ENCODE results near the gene IMPA2.

The IMPA2 gene

DNA sequence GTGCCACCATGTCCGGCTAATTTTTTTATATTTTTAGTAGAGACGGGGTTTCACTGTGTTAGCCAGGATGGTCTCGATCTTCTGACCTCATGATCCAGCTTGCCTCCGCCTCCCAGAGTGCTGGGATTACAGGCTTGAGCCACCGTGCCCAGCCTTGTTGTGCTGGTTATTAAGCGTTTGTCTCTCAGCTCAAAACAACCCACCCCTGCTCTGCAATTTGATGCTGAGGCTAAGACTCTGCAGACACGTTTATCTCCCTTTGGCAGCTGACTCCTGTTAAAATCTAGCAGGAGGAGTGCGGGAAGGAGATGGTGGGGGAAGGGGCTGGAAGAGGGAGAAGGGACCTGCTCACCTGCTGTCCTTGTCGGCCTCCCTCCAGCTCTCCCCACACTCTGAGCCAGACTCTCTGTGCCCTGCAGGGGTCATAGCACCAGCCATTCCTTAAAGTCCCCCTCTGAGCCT is 29.9 kb upstream of the IMPA2 start:
- Histone ChIP-seq H3K27ac (ENCODE audit: low read length) (no peak overlapping the region), H3K4me2 (ENCODE audit: insufficient read depth, low read length) (no peak overlapping the region), H3K36me3 (ENCODE audit: insufficient read depth, low read length) (no peaks in the 10 kb centered on the region), H3K9ac (ENCODE audit: low read depth, low read length) (no peak overlapping the region), H2AFZ (ENCODE audit: low read depth, low read length) (no peak overlapping the region), H3K9me3 (ENCODE audit: insufficient read depth, low read length, severe bottlenecking) (no peaks in the 10 kb centered on the region), H4K20me1 (ENCODE audit: insufficient read depth, low read length) (no peaks in the 10 kb centered on the region), H3K4me1 (ENCODE audit: insufficient read depth, low read length) (no peaks in the 10 kb centered on the region), H3K4me3 (ENCODE audit: low read depth in 1 of 2, low read length in 2 of 2) (no peak overlapping the region), H3K27me3 (ENCODE audit: insufficient read depth, low read length, poor library complexity) (no peaks in the 10 kb centered on the region), H3K79me2 (ENCODE audit: insufficient read depth, low read length) (no peaks in the 10 kb centered on the region)
- TF ChIP-seq CTCF (IDR thresholded peaks at IDR 0.05; ENCODE audit: borderline replicate concordance, extremely low read depth, low read length, poor library complexity, severe bottlenecking), result no peak
- no peak for TF ChIP-seq EZH2 (IDR thresholded peaks at IDR 0.05; ENCODE audit: borderline replicate concordance, low read depth, low read length, severe bottlenecking)
- DNase-seq (no peak), ATAC-seq (ENCODE audit: insufficient read depth, low read depth) (no peak)

DNA sequence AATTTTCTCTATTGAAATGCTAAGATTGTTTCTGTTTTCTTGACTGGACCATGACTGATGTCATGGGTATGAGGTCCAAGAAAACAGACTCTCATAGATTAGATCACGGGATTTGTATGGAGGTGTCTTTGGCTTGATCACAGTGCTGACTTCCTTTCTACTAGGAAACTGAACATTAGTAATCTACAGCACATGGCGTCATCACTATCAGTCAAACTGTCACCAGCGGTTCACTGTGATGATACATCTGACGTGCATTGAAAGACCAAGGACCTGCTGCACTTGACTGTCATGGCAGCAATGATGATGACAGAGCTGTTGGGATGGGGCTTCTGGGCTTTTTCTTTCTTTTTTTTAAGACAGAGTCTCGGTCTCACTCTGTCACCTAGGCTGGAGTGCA is 28.2 kb upstream of the IMPA2 start:
- no peaks in the 10 kb centered on the region for H3K4me1 ChIP-seq (ENCODE audit: insufficient read depth, low read length)
- no peak overlapping the region for H3K27ac ChIP-seq (ENCODE audit: low read length)
- no peak overlapping the region for H2AFZ ChIP-seq (ENCODE audit: low read depth, low read length)
- no peaks in the 10 kb centered on the region for H4K20me1 ChIP-seq (ENCODE audit: insufficient read depth, low read length)
- ATAC-seq (ENCODE audit: insufficient read depth, low read depth) (no peak), DNase-seq (no peak)
- H3K9me3 ChIP-seq (ENCODE audit: insufficient read depth, low read length, severe bottlenecking), result peaks cover 9% of the 10 kb centered on the region
- H3K4me2 ChIP-seq (ENCODE audit: insufficient read depth, low read length), result no peak overlapping the region
- no peak for TF ChIP-seq CTCF (IDR thresholded peaks at IDR 0.05; ENCODE audit: borderline replicate concordance, extremely low read depth, low read length, poor library complexity, severe bottlenecking)
- no peak for TF ChIP-seq EZH2 (IDR thresholded peaks at IDR 0.05; ENCODE audit: borderline replicate concordance, low read depth, low read length, severe bottlenecking)
- H3K4me3 ChIP-seq (ENCODE audit: low read depth in 1 of 2, low read length in 2 of 2), result no peak overlapping the region
- no peaks in the 10 kb centered on the region for H3K36me3 ChIP-seq (ENCODE audit: insufficient read depth, low read length)
- H3K9ac ChIP-seq (ENCODE audit: low read depth, low read length), result no peak overlapping the region
- H3K27me3 ChIP-seq (ENCODE audit: insufficient read depth, low read length, poor library complexity), result no peaks in the 10 kb centered on the region
- no peaks in the 10 kb centered on the region for H3K79me2 ChIP-seq (ENCODE audit: insufficient read depth, low read length)

DNA sequence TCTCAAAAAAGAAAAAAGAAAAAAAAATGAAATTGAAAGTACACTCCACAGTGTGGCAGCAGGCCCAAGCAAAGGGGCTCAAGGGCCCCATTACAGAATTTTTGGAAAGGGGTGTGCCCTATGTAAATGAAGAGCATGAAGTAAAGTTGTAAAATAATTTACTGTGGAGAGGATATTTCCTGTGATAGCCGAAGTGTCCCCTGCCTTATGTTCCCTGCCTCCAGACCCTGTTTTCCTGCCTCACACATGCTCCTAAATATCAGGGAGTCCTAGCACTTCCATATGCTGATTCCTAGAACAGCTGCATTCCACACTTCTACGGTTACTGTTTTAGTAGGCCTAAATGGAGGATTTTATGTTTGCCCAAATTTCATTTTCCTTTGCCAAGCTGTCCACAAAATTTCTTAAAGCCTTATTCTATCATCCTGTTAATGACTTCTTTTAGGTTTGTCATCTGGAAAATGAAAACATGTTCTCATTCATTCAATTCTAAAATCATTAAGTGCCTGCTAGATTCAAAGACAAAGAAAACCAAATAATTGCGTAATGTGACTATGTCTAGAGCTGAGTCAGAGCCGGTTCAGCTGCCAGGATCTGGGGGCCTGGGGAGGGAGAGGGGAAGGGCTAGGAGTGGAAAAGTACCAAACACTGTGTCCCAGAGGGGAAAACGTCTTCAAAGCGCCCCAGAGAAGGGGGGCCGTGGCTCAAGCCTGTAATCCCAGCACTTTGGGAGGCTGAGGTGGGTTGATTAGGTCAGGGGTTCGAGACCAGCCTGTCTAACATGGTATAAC is 25.9 kb upstream of the IMPA2 start:
- Histone ChIP-seq H3K4me3 (ENCODE audit: low read depth in 1 of 2, low read length in 2 of 2) (no peak overlapping the region), H3K9me3 (ENCODE audit: insufficient read depth, low read length, severe bottlenecking) (peaks cover 9% of the 10 kb centered on the region), H3K79me2 (ENCODE audit: insufficient read depth, low read length) (no peaks in the 10 kb centered on the region), H3K27me3 (ENCODE audit: insufficient read depth, low read length, poor library complexity) (no peaks in the 10 kb centered on the region), H2AFZ (ENCODE audit: low read depth, low read length) (no peak overlapping the region), H3K9ac (ENCODE audit: low read depth, low read length) (no peak overlapping the region), H4K20me1 (ENCODE audit: insufficient read depth, low read length) (no peaks in the 10 kb centered on the region), H3K36me3 (ENCODE audit: insufficient read depth, low read length) (no peaks in the 10 kb centered on the region), H3K4me2 (ENCODE audit: insufficient read depth, low read length) (no peak overlapping the region), H3K4me1 (ENCODE audit: insufficient read depth, low read length) (no peaks in the 10 kb centered on the region), H3K27ac (ENCODE audit: low read length) (no peak overlapping the region)
- no peak for TF ChIP-seq CTCF (IDR thresholded peaks at IDR 0.05; ENCODE audit: borderline replicate concordance, extremely low read depth, low read length, poor library complexity, severe bottlenecking)
- no peak for TF ChIP-seq EZH2 (IDR thresholded peaks at IDR 0.05; ENCODE audit: borderline replicate concordance, low read depth, low read length, severe bottlenecking)
- no peak for DNase-seq
- no peak for ATAC-seq (ENCODE audit: insufficient read depth, low read depth)

All from DND-41 (cell line).